ENCODE measurements around the gene HACD2. TPM values are rescaled to one million over a fixed set of nuclear protein-coding genes. Genes with fewer than 3 reads are reported as not detected.

HACD2 gene
- total RNA-seq, 1 donor from 2014 or later, result 35.9 TPM

- H3K27ac Mint-ChIP-seq, result no peak overlapping the region
- no peak overlapping the region for H3K9ac ChIP-seq
- H3K9me3 ChIP-seq (ENCODE audit: low read depth), result no peaks in the 10 kb centered on the region
Observed at GRCh38 chr3:123586968-123587367, 2.1 kb upstream of the HACD2 start.

GRCh38 chr3:123586131-123586530, 1.3 kb upstream of the HACD2 start:
- Histone ChIP-seq H3F3A (ENCODE audit: low read depth) (peaks cover 21% of the 10 kb centered on the region), H3K27me3 (no peaks in the 10 kb centered on the region), H3K27ac (no peak overlapping the region), H3K9me3 (ENCODE audit: low read depth) (no peaks in the 10 kb centered on the region), H3K9ac (peak overlapping the region; percentile 74), H3K36me3 (no peaks in the 10 kb centered on the region), H3K79me2 (ENCODE audit: low read depth) (peaks cover 48% of the 10 kb centered on the region), H3K4me1 (peaks cover 16% of the 10 kb centered on the region), H3K4me3 (peak overlapping the region; percentile 77), H3K4me2 (peak overlapping the region; percentile 80), H2AFZ (replicated peaks) (peak overlapping the region; percentile 99), H4K20me1 (ENCODE audit: low read depth) (peaks cover 8% of the 10 kb centered on the region)
- peaks cover 15% of the 10 kb centered on the region for H3K4me1 Mint-ChIP-seq
- peaks cover 34% of the 10 kb centered on the region for H3K36me3 Mint-ChIP-seq
- TF ChIP-seq CTCF (IDR thresholded peaks at IDR 0.05) (no peak), EZH2phosphoT487 (IDR thresholded peaks at IDR 0.05) (no peak), EZH2 (IDR thresholded peaks at IDR 0.05) (no peak)
- H3K27ac Mint-ChIP-seq, result no peak overlapping the region
- H3K4me3 Mint-ChIP-seq, result no peak overlapping the region
- peaks cover 19% of the 10 kb centered on the region for H3K9me3 Mint-ChIP-seq
- peak; percentile 81 for DNase-seq (ENCODE audit: low spot score)
- no peaks in the 10 kb centered on the region for H3K27me3 Mint-ChIP-seq (ENCODE audit: insufficient read depth, low read depth)

More at GRCh38 chr3:123586968-123587367, 2.1 kb upstream of the HACD2 start:
- H3K27me3 ChIP-seq, result no peaks in the 10 kb centered on the region
- H3K27me3 Mint-ChIP-seq (ENCODE audit: insufficient read depth, low read depth), result no peaks in the 10 kb centered on the region
- H4K20me1 ChIP-seq (ENCODE audit: low read depth), result peaks cover 8% of the 10 kb centered on the region
- TF ChIP-seq EZH2 (IDR thresholded peaks at IDR 0.05) (no peak), EZH2phosphoT487 (IDR thresholded peaks at IDR 0.05) (no peak), CTCF (IDR thresholded peaks at IDR 0.05) (no peak)
- H3K4me3 ChIP-seq, result peak overlapping the region; percentile 77
- peaks cover 25% of the 10 kb centered on the region for H3K9me3 Mint-ChIP-seq
- peaks cover 17% of the 10 kb centered on the region for H3K4me1 Mint-ChIP-seq
- H3K36me3 ChIP-seq, result no peaks in the 10 kb centered on the region
- peaks cover 16% of the 10 kb centered on the region for H3K4me1 ChIP-seq
- no peak overlapping the region for H3K27ac ChIP-seq
- peaks cover 39% of the 10 kb centered on the region for H3K36me3 Mint-ChIP-seq
- H2AFZ ChIP-seq (replicated peaks), result no peak overlapping the region
- H3K4me2 ChIP-seq, result peak overlapping the region; percentile 80
- peaks cover 48% of the 10 kb centered on the region for H3K79me2 ChIP-seq (ENCODE audit: low read depth)
- H3K4me3 Mint-ChIP-seq, result peak overlapping the region; percentile 75
- H3F3A ChIP-seq (ENCODE audit: low read depth), result peaks cover 21% of the 10 kb centered on the region
- no peak for DNase-seq (ENCODE audit: low spot score)

- DNase-seq (ENCODE audit: low spot score), result no peak
Observed at GRCh38 chr3:123584284-123584987, 417 bp downstream of the HACD2 start.

More at GRCh38 chr3:123584284-123584987, 417 bp downstream of the HACD2 start:
- H3K4me2 ChIP-seq, result peak overlapping the region; percentile 83
- Mint-ChIP-seq H3K9me3 (peaks cover 7% of the 10 kb centered on the region), H3K36me3 (peaks cover 25% of the 10 kb centered on the region), H3K27ac (peak overlapping the region; percentile 80), H3K4me1 (peaks cover 15% of the 10 kb centered on the region), H3K4me3 (no peak overlapping the region), H3K27me3 (ENCODE audit: insufficient read depth, low read depth) (no peaks in the 10 kb centered on the region)
- peak overlapping the region; percentile 77 for H3K4me3 ChIP-seq
- peak overlapping the region; percentile 31 for H3K27ac ChIP-seq
- peaks cover 48% of the 10 kb centered on the region for H3K79me2 ChIP-seq (ENCODE audit: low read depth)
- H3K36me3 ChIP-seq, result no peaks in the 10 kb centered on the region
- no peak for TF ChIP-seq EZH2phosphoT487 (IDR thresholded peaks at IDR 0.05)
- TF ChIP-seq CTCF (IDR thresholded peaks at IDR 0.05), result peak; percentile 28
- peaks cover 21% of the 10 kb centered on the region for H3F3A ChIP-seq (ENCODE audit: low read depth)
- peaks cover 16% of the 10 kb centered on the region for H3K4me1 ChIP-seq
- H3K9me3 ChIP-seq (ENCODE audit: low read depth), result no peaks in the 10 kb centered on the region
- H2AFZ ChIP-seq (replicated peaks), result peak overlapping the region; percentile 59
- H3K27me3 ChIP-seq, result no peaks in the 10 kb centered on the region
- H3K9ac ChIP-seq, result peak overlapping the region; percentile 34
- peaks cover 8% of the 10 kb centered on the region for H4K20me1 ChIP-seq (ENCODE audit: low read depth)
